HepG2 (cell line): ENCODE data around the gene CCDC183. TPM values are rescaled to one million over a fixed set of nuclear protein-coding genes. Genes with fewer than 3 reads are reported as not detected.

Experiments used
- AGO1 ChIP-seq: fragments of 200-400 bp; formaldehyde crosslinking; IDR thresholded peaks from 2 replicates; pipeline ENCODE4 v1.6.1; 2017; ENCODE audit warnings: mild to moderate bottlenecking, low read depth, low read length, moderate library complexity; ENCODE audit not compliant: poor library complexity, severe bottlenecking
- BRCA1 ChIP-seq: sonication (generic); formaldehyde crosslinking; IDR thresholded peaks from 2 replicates; pipeline ENCODE4 v1.4.0; 2020; ENCODE audit warnings: missing genetic modification reagents
- FOXA3 ChIP-seq: IDR thresholded peaks from 2 replicates; pipeline ENCODE4 v1.6.1; 2016; ENCODE audit warnings: missing genetic modification reagents, missing compliant biosample characterization
- MLXIP ChIP-seq: sonication (generic); formaldehyde crosslinking; IDR thresholded peaks from 2 replicates; pipeline ENCODE4 v1.9.0; 2021; ENCODE audit warnings: missing genetic modification reagents, borderline replicate concordance
- PAWR ChIP-seq: sonication (generic); formaldehyde crosslinking; IDR thresholded peaks from 2 replicates; pipeline ENCODE4 v1.4.0; 2020; ENCODE audit warnings: missing genetic modification reagents, mild to moderate bottlenecking, borderline replicate concordance
- PLRG1 ChIP-seq: fragments of 450-650 bp; conservative IDR thresholded peaks from 2 replicates; pipeline ENCODE4 v1.6.1; 2016
- POLR2G ChIP-seq: fragments of 200-400 bp; formaldehyde crosslinking; IDR thresholded peaks from 2 replicates; pipeline ENCODE4 v1.6.1; 2018; ENCODE audit warnings: mild to moderate bottlenecking, low read depth, low read length, moderate library complexity
- PREB ChIP-seq: sonication (generic); formaldehyde crosslinking; IDR thresholded peaks from 2 replicates; pipeline ENCODE4 v1.4.0; 2020; ENCODE audit warnings: missing genetic modification reagents
- REL ChIP-seq: sonication (generic); formaldehyde crosslinking; conservative IDR thresholded peaks from 2 replicates; pipeline ENCODE4 v1.8.0; 2022; ENCODE audit warnings: mild to moderate bottlenecking, missing genetic modification reagents, moderate library complexity
- SOX5 ChIP-seq: IDR thresholded peaks from 2 replicates; pipeline ENCODE4 v1.6.1; 2016; ENCODE audit warnings: borderline replicate concordance
- THAP11 ChIP-seq: IDR thresholded peaks from 2 replicates; pipeline ENCODE4 v1.6.1; 2016; ENCODE audit warnings: missing biosample characterization, missing genetic modification reagents
- ZBTB2 ChIP-seq: sonication (generic); formaldehyde crosslinking; IDR thresholded peaks from 2 replicates; pipeline ENCODE4 v1.8.0; 2022; ENCODE audit warnings: low read depth, missing genetic modification reagents
- ZNF180 ChIP-seq: sonication (generic); formaldehyde crosslinking; IDR thresholded peaks from 2 replicates; pipeline ENCODE4 v1.4.0; 2020; ENCODE audit warnings: low read depth, missing genetic modification reagents, borderline replicate concordance
- ZNF30 ChIP-seq: sonication (generic); formaldehyde crosslinking; IDR thresholded peaks from 2 replicates; pipeline ENCODE4 v1.5.0; 2020; ENCODE audit warnings: mild to moderate bottlenecking, missing genetic modification reagents
- ZNF350 ChIP-seq: sonication (generic); formaldehyde crosslinking; IDR thresholded peaks from 2 replicates; pipeline ENCODE4 v1.4.0; 2020; ENCODE audit warnings: mild to moderate bottlenecking, low read depth, missing genetic modification reagents, borderline replicate concordance
- ZNF660 ChIP-seq: sonication (generic); formaldehyde crosslinking; IDR thresholded peaks from 2 replicates; pipeline ENCODE4 v1.5.1; 2020; ENCODE audit warnings: mild to moderate bottlenecking, low read depth, missing genetic modification reagents, borderline replicate concordance
- ZNF746 ChIP-seq: sonication (generic); formaldehyde crosslinking; IDR thresholded peaks from 2 replicates; pipeline ENCODE4 v1.8.0; 2022; ENCODE audit warnings: mild to moderate bottlenecking, missing genetic modification reagents
- ZNF768 ChIP-seq: sonication (generic); formaldehyde crosslinking; IDR thresholded peaks from 2 replicates; pipeline ENCODE4 v1.4.0; 2020; ENCODE audit warnings: missing genetic modification reagents
- ZNF790 ChIP-seq: sonication (generic); formaldehyde crosslinking; IDR thresholded peaks from 2 replicates; pipeline ENCODE4 v1.8.0; 2022; ENCODE audit warnings: missing genetic modification reagents, mild to moderate bottlenecking, borderline replicate concordance
- polyA plus RNA-seq, 8 experiments: library from polyadenylated mRNA; depleted of rRNA in 3 of 8; stranded (reverse) in 7 of 8; unstranded in 1 of 8; fragments of >200 nt; fragmentation: Illumina TruSeq in 4 of 8; extraction: Trizol in 4 of 8; gene quantifications; 2 replicates each; pipeline versions ENCODE4 v1.2.1 to v1.2.3, GENCODE V29; 2011 to 2016; ENCODE audit warnings: low read depth in 4 of 8, missing spikeins in 1 of 8, mixed read lengths in 1 of 8; ENCODE audit not compliant: insufficient read depth in 1 of 8
- total RNA-seq, 5 experiments: library from RNA; depleted of rRNA; stranded (reverse); fragments of >200 nt; fragmentation: Illumina TruSeq; extraction: Trizol; gene quantifications; 2 replicates each; pipeline ENCODE4 v1.2.3, GENCODE V29; 2016; ENCODE audit warnings: low read depth in 1 of 5
- TF ChIP-seq, protein P1 (sequence below): sonication (generic); formaldehyde crosslinking; conservative IDR thresholded peaks from 2 replicates; pipeline ENCODE4 v1.4.0; 2020; ENCODE audit warnings: mild to moderate bottlenecking, missing genetic modification reagents, moderate library complexity

Gene CCDC183
- total and polyA plus RNA-seq, 2 of the 13 experiments (the other 11 are each of a cell fraction or from before 2014, with no cell fraction given): 5.0 to 66.4 TPM

GRCh38 chr9:136849038-136849959, 53.2 kb downstream of the CCDC183 start, which contains the start of gene PHPT1 (continued):
- TF ChIP-seq, protein P1, sequence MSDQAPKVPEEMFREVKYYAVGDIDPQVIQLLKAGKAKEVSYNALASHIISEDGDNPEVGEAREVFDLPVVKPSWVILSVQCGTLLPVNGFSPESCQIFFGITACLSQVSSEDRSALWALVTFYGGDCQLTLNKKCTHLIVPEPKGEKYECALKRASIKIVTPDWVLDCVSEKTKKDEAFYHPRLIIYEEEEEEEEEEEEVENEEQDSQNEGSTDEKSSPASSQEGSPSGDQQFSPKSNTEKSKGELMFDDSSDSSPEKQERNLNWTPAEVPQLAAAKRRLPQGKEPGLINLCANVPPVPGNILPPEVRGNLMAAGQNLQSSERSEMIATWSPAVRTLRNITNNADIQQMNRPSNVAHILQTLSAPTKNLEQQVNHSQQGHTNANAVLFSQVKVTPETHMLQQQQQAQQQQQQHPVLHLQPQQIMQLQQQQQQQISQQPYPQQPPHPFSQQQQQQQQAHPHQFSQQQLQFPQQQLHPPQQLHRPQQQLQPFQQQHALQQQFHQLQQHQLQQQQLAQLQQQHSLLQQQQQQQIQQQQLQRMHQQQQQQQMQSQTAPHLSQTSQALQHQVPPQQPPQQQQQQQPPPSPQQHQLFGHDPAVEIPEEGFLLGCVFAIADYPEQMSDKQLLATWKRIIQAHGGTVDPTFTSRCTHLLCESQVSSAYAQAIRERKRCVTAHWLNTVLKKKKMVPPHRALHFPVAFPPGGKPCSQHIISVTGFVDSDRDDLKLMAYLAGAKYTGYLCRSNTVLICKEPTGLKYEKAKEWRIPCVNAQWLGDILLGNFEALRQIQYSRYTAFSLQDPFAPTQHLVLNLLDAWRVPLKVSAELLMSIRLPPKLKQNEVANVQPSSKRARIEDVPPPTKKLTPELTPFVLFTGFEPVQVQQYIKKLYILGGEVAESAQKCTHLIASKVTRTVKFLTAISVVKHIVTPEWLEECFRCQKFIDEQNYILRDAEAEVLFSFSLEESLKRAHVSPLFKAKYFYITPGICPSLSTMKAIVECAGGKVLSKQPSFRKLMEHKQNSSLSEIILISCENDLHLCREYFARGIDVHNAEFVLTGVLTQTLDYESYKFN (CRISPR knock-in tag): peak; percentile 46; the same call in 1 of the 2 replicates
- TF ChIP-seq ZNF746 (CRISPR knock-in tag): peak; percentile 66
- no peak for TF ChIP-seq ZNF30
- TF ChIP-seq BRCA1: peak; percentile 48; the same call in 1 of the 2 replicates
- TF ChIP-seq ZNF660 (CRISPR knock-in tag): no peak
- peak; percentile 80 for TF ChIP-seq THAP11
- no peak for TF ChIP-seq MLXIP
- peak; percentile 36; the same call in 1 of the 2 replicates for TF ChIP-seq ZNF768 (CRISPR knock-in tag)
- TF ChIP-seq POLR2G: peak; percentile 89
- no peak for TF ChIP-seq PLRG1
- 0 out of 2 replicates have a peak, but pooled peaks have one; percentile 39 for TF ChIP-seq ZNF790 (CRISPR knock-in tag)
- TF ChIP-seq REL: peak; percentile 75
- TF ChIP-seq ZNF350: no peak; the same call in none of the 2 replicates
- no peak for TF ChIP-seq PAWR
- TF ChIP-seq PREB (CRISPR knock-in tag): no peak
- no peak for TF ChIP-seq ZNF180
- TF ChIP-seq AGO1: peak; percentile 98
- peak; percentile 69 for TF ChIP-seq ZBTB2
- TF ChIP-seq FOXA3 (CRISPR knock-in tag): 0 out of 2 replicates have a peak, but pooled peaks have one; percentile 28
- TF ChIP-seq SOX5 (CRISPR knock-in tag): no peak; the same call in 1 of the 2 replicates
